GM21619 (cell line): ENCODE measurements around the gene CAD.

Source experiments
- ATAC-seq: cut with Tn5 transposase; IDR thresholded peaks from one replicate; pipeline ENCODE4 v1.9.1; 2021; ENCODE audit not compliant: unreplicated experiment

CAD gene

GRCh38 chr2:27275211-27276150, 58.3 kb downstream of the CAD start, which contains the start of gene DNAJC5G:
Gene DNAJC5G, plus strand, starts transcription at chr2:27275433. Its CDS starts 1,296 bp downstream, at chr2:27276729.
- ATAC-seq: no peak

GRCh38 chr2:27278010-27278409, 60.8 kb downstream of the CAD start:
- no peak for ATAC-seq

GRCh38 chr2:27280826-27281225, 63.7 kb downstream of the CAD start:
- ATAC-seq: no peak

GRCh38 chr2:27281442-27281841, 64.3 kb downstream of the CAD start:
- ATAC-seq: no peak

- no peak for ATAC-seq
Observed at GRCh38 chr2:27281855-27282559, 64.8 kb downstream of the CAD start, which contains the start of gene TRIM54. Gene TRIM54, plus strand, starts transcription at chr2:27282429. Its CDS starts 303 bp downstream, at chr2:27282732.

GRCh38 chr2:27282892-27283291, 65.7 kb downstream of the CAD start:
- ATAC-seq: no peak

GRCh38 chr2:27284996-27285395, 67.8 kb downstream of the CAD start:
- ATAC-seq: no peak

- ATAC-seq: no peak
Observed at GRCh38 chr2:27285481-27285880, 68.3 kb downstream of the CAD start.

GRCh38 chr2:27288610-27289009, 71.4 kb downstream of the CAD start:
- no peak for ATAC-seq

- no peak for ATAC-seq
Observed at GRCh38 chr2:27290549-27290948, 73.4 kb downstream of the CAD start.

- no peak for ATAC-seq
Observed at GRCh38 chr2:27291865-27292264, 74.7 kb downstream of the CAD start.
